ENCODE measurements around the gene PPP1R15B. TPM values are rescaled to one million over a fixed set of nuclear protein-coding genes. Genes with fewer than 3 reads are reported as not detected.

The PPP1R15B gene
- total RNA-seq, 3 donors from 2014 or later, result 71.7 to 80.1 (median 72.9) TPM

GRCh38 chr1:204448991-204449677 lies 37.5 kb upstream of the PPP1R15B start:
- DNase-seq, result no peak
- no peak overlapping the region for H3K4me3 Mint-ChIP-seq
- H3K4me1 Mint-ChIP-seq (ENCODE audit: low read depth), result peaks cover 45% of the 10 kb centered on the region
- ATAC-seq, result no peak
- H3K27me3 Mint-ChIP-seq (ENCODE audit: low read depth), result no peaks in the 10 kb centered on the region
- H3K36me3 Mint-ChIP-seq (ENCODE audit: insufficient read depth), result peaks cover 17% of the 10 kb centered on the region
- H3K9me3 Mint-ChIP-seq, result no peaks in the 10 kb centered on the region

- ATAC-seq, result no peak
- Mint-ChIP-seq H3K4me3 (no peak overlapping the region), H3K4me1 (ENCODE audit: low read depth) (peaks cover 49% of the 10 kb centered on the region), H3K27me3 (ENCODE audit: low read depth) (no peaks in the 10 kb centered on the region), H3K36me3 (ENCODE audit: insufficient read depth) (peaks cover 21% of the 10 kb centered on the region), H3K9me3 (no peaks in the 10 kb centered on the region)
- DNase-seq, result no peak
These were observed 36.8 kb upstream of the PPP1R15B start for GRCh38 chr1:204448344-204448964.

GRCh38 chr1:204447736-204448135 lies 36.1 kb upstream of the PPP1R15B start:
- Mint-ChIP-seq H3K4me3 (no peak overlapping the region), H3K36me3 (ENCODE audit: insufficient read depth) (peaks cover 17% of the 10 kb centered on the region), H3K4me1 (ENCODE audit: low read depth) (peaks cover 45% of the 10 kb centered on the region), H3K9me3 (no peaks in the 10 kb centered on the region), H3K27me3 (ENCODE audit: low read depth) (no peaks in the 10 kb centered on the region)
- DNase-seq (no peak), ATAC-seq (no peak)

GRCh38 chr1:204447190-204447589 lies 35.6 kb upstream of the PPP1R15B start:
- peaks cover 41% of the 10 kb centered on the region for H3K4me1 Mint-ChIP-seq (ENCODE audit: low read depth)
- H3K36me3 Mint-ChIP-seq (ENCODE audit: insufficient read depth), result peaks cover 19% of the 10 kb centered on the region
- no peak for ATAC-seq
- H3K9me3 Mint-ChIP-seq, result no peaks in the 10 kb centered on the region
- H3K27me3 Mint-ChIP-seq (ENCODE audit: low read depth), result no peaks in the 10 kb centered on the region
- no peak overlapping the region for H3K4me3 Mint-ChIP-seq
- DNase-seq, result no peak

- peak; percentile 92 to 93 for ATAC-seq
- Mint-ChIP-seq H3K4me3 (no peak overlapping the region), H3K4me1 (ENCODE audit: low read depth) (peaks cover 37% of the 10 kb centered on the region), H3K27me3 (ENCODE audit: low read depth) (no peaks in the 10 kb centered on the region), H3K9me3 (no peaks in the 10 kb centered on the region), H3K36me3 (ENCODE audit: insufficient read depth) (peaks cover 26% of the 10 kb centered on the region)
- peak; percentile 79 for DNase-seq
These were observed 34.9 kb upstream of the PPP1R15B start for GRCh38 chr1:204446413-204447111.

- Mint-ChIP-seq H3K4me1 (ENCODE audit: low read depth) (peaks cover 36% of the 10 kb centered on the region), H3K9me3 (no peaks in the 10 kb centered on the region), H3K36me3 (ENCODE audit: insufficient read depth) (peaks cover 27% of the 10 kb centered on the region), H3K4me3 (no peak overlapping the region), H3K27me3 (ENCODE audit: low read depth) (no peaks in the 10 kb centered on the region)
- ATAC-seq (peak; percentile 2 to 10), DNase-seq (peak; percentile 33)
These were observed 34.3 kb upstream of the PPP1R15B start for GRCh38 chr1:204445860-204446412.

DNA sequence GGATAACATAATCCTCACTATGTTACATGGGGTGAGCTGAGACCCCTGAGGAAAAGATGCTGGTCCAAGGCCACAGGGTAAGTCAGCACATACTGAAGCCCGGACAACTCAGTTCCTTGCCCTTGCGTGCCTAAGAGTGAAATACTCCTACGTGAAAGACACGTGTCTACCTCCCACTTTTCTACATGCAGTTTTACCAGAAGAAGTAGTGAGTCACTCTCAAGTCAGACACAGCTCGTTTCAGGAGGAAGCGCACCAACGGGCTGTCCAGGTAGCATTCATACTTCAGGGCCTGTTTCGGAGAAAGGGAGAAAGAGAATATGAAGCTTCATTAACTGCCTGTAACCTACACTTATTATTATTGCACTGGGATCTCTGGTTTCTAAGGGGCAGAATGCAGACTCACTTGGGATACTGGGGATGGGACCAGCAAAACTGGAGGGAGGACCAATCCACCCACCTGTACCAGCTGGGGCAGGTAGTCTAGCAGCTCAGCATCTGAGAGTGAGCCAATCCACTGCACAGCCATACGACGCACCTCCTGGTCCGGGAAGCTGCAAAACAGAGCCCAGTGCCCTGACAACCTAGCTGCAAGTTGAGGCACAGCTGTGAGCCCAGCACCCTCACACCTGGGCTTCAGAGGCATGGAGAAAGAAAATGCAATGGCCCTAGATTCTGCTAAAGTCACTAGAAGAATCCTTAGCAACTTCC lies 32.4 kb upstream of the PPP1R15B start:
- ATAC-seq, result peak; percentile 64 to 75
- Mint-ChIP-seq H3K9me3 (no peaks in the 10 kb centered on the region), H3K4me1 (ENCODE audit: low read depth) (peaks cover 29% of the 10 kb centered on the region), H3K36me3 (ENCODE audit: insufficient read depth) (peaks cover 27% of the 10 kb centered on the region), H3K27me3 (ENCODE audit: low read depth) (no peaks in the 10 kb centered on the region), H3K4me3 (no peak overlapping the region)
- DNase-seq, result no peak

DNA sequence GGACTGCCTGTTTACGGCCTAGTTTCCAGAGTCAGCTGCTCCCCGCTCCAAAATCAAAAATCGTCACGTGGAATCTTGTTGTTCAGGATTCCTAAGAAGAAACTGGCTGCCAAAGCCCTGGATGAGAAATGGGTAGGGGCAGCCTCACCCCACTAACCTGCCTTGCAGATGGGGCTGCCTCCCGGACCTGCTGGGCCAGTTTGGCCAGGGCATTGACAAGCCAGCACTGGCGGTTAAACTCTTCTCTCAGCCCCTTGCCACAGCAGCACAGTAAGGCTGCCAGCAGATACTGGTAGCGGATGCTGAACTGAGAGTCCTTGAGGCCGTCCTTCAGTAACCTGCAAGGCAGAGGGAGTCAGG lies 31.6 kb upstream of the PPP1R15B start:
- H3K36me3 Mint-ChIP-seq (ENCODE audit: insufficient read depth), result peaks cover 31% of the 10 kb centered on the region

DNA sequence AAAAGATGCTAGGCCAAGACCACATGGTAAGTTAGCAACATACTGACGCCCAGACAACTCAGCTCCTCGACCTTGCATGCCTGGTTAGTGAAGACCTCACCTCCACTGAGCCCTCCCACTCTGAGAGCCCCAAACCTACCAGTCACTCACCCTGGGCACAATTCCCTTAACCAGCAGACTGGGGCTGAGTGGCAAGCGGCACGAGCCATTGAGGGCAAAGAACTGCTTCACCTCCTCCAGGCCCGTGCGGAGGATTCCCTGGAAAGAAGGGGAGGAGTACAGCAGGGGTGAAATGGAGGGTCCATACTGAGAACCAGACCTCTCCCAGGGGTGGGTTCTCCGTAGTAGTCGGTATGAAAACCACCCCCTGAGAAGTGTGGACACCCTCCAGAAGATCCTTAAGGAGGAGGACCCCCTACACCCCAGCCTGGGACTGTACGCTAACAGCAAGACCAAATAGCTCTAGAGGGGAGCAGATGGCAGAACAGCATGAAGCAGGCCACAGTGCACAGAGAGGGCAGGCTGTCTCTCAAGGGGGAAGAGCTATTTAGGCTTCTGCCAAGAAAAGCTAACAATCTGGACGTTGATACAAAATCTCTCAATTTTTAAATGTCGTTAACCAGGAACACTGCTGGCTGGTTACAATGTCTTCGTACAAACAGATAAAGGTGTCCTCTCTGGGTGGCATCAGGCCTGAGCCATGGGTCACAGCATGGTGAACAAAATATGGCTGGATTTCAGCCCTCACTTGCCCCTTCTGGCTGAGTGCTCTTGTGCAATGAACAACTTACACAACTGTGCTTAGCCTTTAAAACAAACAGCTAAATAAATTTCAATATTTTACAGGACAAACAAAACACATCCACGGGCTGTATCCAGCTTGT lies 31.0 kb upstream of the PPP1R15B start:
- DNase-seq, result no peak
- no peaks in the 10 kb centered on the region for H3K27me3 Mint-ChIP-seq (ENCODE audit: low read depth)
- peaks cover 36% of the 10 kb centered on the region for H3K36me3 Mint-ChIP-seq (ENCODE audit: insufficient read depth)
- H3K4me3 Mint-ChIP-seq, result no peak overlapping the region
- peaks cover 27% of the 10 kb centered on the region for H3K4me1 Mint-ChIP-seq (ENCODE audit: low read depth)
- H3K9me3 Mint-ChIP-seq, result no peaks in the 10 kb centered on the region
- ATAC-seq, result no peak

More for the DNA sequence above, 31.6 kb upstream of the PPP1R15B start:
- DNase-seq (no peak), ATAC-seq (no peak)
- no peaks in the 10 kb centered on the region for H3K27me3 Mint-ChIP-seq (ENCODE audit: low read depth)
- no peaks in the 10 kb centered on the region for H3K9me3 Mint-ChIP-seq
- no peak overlapping the region for H3K4me3 Mint-ChIP-seq
- H3K4me1 Mint-ChIP-seq (ENCODE audit: low read depth), result peaks cover 26% of the 10 kb centered on the region

GRCh38 chr1:204441558-204441957 lies 29.9 kb upstream of the PPP1R15B start:
- DNase-seq (no peak), ATAC-seq (no peak)
- Mint-ChIP-seq H3K4me3 (no peak overlapping the region), H3K9me3 (no peaks in the 10 kb centered on the region), H3K27me3 (ENCODE audit: low read depth) (no peaks in the 10 kb centered on the region), H3K36me3 (ENCODE audit: insufficient read depth) (peaks cover 38% of the 10 kb centered on the region), H3K4me1 (ENCODE audit: low read depth) (peaks cover 27% of the 10 kb centered on the region)

- Mint-ChIP-seq H3K36me3 (ENCODE audit: insufficient read depth) (peaks cover 36% of the 10 kb centered on the region), H3K4me3 (no peak overlapping the region)
These were observed 28.2 kb upstream of the PPP1R15B start for GRCh38 chr1:204439621-204440375.

DNA sequence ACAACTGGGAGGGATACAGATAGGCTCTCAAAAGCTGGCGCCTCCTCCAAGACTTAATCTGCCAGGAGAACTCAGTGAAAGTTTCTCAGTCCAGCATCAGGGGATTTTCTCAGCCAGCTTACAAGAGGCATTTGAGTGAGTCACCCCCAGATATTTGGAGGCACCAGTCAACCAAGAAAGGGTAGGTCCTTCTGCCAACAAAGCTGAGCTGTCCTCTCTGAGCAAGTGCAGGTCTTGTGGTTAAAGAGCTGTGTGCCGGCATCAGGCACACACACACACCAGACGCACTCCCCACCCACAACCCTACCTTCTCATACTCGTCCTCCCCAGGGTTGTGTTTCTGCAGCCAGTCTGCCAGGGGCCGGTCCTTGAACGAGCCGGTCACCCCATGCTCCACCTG lies 27.0 kb upstream of the PPP1R15B start:
- peak; percentile 78 to 84 for ATAC-seq
- Mint-ChIP-seq H3K27me3 (ENCODE audit: low read depth) (no peaks in the 10 kb centered on the region), H3K9me3 (no peaks in the 10 kb centered on the region), H3K4me1 (ENCODE audit: low read depth) (peaks cover 14% of the 10 kb centered on the region), H3K36me3 (ENCODE audit: insufficient read depth) (peaks cover 34% of the 10 kb centered on the region), H3K4me3 (no peak overlapping the region)
- no peak for DNase-seq

More at GRCh38 chr1:204439621-204440375, 28.2 kb upstream of the PPP1R15B start:
- DNase-seq, result no peak
- Mint-ChIP-seq H3K9me3 (no peaks in the 10 kb centered on the region), H3K4me1 (ENCODE audit: low read depth) (peaks cover 21% of the 10 kb centered on the region), H3K27me3 (ENCODE audit: low read depth) (no peaks in the 10 kb centered on the region)
- ATAC-seq, result no peak

Data from activated T-cell treated with anti-CD3 and anti-CD28 coated beads, Interleukin-2, amount 50 U/mL, for 4 hours (primary cell).